K562 (cell line): ENCODE results near the gene OGN. TPM values are rescaled to one million over a fixed set of nuclear protein-coding genes. Genes with fewer than 3 reads are reported as not detected.

Source experiments
- ATAC-seq: fragments of 200-7000 bp; cut with Tn5 transposase; 3 replicates; pipeline ENCODE4 v1.9.1; 2020; ENCODE audit warnings: moderate library complexity
- BruUV-seq: library from RNA; stranded (reverse); fragments of 400-500 nt; replicated peaks from 2 replicates; lab custom pipeline; 2021; lab: Mats Ljungman, UMichigan
- CTCF ChIA-PET: fragments of 300-600 bp; formaldehyde crosslinking; extraction: SDS; loops from one replicate; lab custom pipeline; 2021; ENCODE audit warnings: low intra/inter-chr PET ratio; lab: Yijun Ruan, JAX
- POLR2A ChIA-PET: fragments of 300-600, 350-650 bp; sonication (Branson Sonifier 250); formaldehyde crosslinking; extraction: SDS; loops from one replicate; lab custom pipeline; 2021; ENCODE audit warnings: antibody characterized with exemption, inconsistent platforms; lab: Yijun Ruan, JAX
- DNase-seq, 4 experiments: peaks; one replicate each; pipeline versions ENCODE4 v3.0.0 to v3.0.0-alpha.2; 2011 to 2018; ENCODE audit warnings: low spot score in 3 of 4, mixed read lengths in 3 of 4; ENCODE audit errors: extremely low read depth in 1 of 4
- FAIRE-seq: peaks from 2 replicates; lab custom pipeline; 2011; peaks lifted over from hg19 to GRCh38; lab: Jason Lieb, UNC
- H2AFZ ChIP-seq: 2 replicates; pipeline ENCODE4 v1.6.0; 2011; ENCODE audit warnings: low read depth, low read length, control low read depth, inconsistent platforms
- H3K27ac ChIP-seq: fragments of 200-600 bp; 3 replicates; pipeline ENCODE4 v1.8.0; 2011; ENCODE audit warnings: low read depth, mild to moderate bottlenecking, control low read depth, inconsistent platforms, low read length, moderate library complexity, mixed read lengths; ENCODE audit errors: extremely low read depth
- H3K27me3 ChIP-seq, 2 experiments: fragments of 300-600 bp in 1 of 2; 2 replicates in 1 of 2; 3 replicates in 1 of 2; pipeline versions ENCODE4 v1.6.0 to v1.8.0; 2011; ENCODE audit warnings: inconsistent platforms in 2 of 2, low read length in 2 of 2, mild to moderate bottlenecking in 1 of 2, mixed read lengths in 1 of 2, moderate library complexity in 1 of 2; ENCODE audit not compliant: control insufficient read depth in 2 of 2, insufficient read depth in 2 of 2
- H3K36me3 ChIP-seq: fragments of 300-600 bp; 3 replicates; pipeline ENCODE4 v1.8.0; 2011; ENCODE audit warnings: mild to moderate bottlenecking, low read length, inconsistent platforms; ENCODE audit not compliant: control insufficient read depth, insufficient read depth
- H3K4me1 ChIP-seq, 2 experiments: fragments of 200-600 bp in 1 of 2; replicated peaks in 1 of 2; 2 replicates in 1 of 2; 3 replicates in 1 of 2; pipeline versions ENCODE4 v1.5.1 to v1.8.0; 2011; ENCODE audit warnings: inconsistent platforms in 2 of 2, low read length in 2 of 2, mild to moderate bottlenecking in 1 of 2, mixed read lengths in 1 of 2, moderate library complexity in 1 of 2; ENCODE audit not compliant: control insufficient read depth in 2 of 2, insufficient read depth in 2 of 2
- H3K4me2 ChIP-seq: 2 replicates; pipeline ENCODE4 v1.6.1; 2011; ENCODE audit warnings: low read length, control low read depth, inconsistent platforms, mixed read lengths; ENCODE audit not compliant: insufficient read depth
- H3K4me3 ChIP-seq: fragments of 200-600 bp; sonication (generic), shearing (Covaris generic); 2 replicates; pipeline ENCODE4 v1.5.1; 2016; ENCODE audit warnings: control low read depth, inconsistent platforms
- H3K79me2 ChIP-seq: fragments of 200-600 bp; 3 replicates; pipeline ENCODE4 v1.8.0; 2011; ENCODE audit warnings: low read length, inconsistent platforms; ENCODE audit not compliant: control insufficient read depth, insufficient read depth
- H3K9ac ChIP-seq, 2 experiments: 2 replicates each; pipeline versions ENCODE4 v1.6.0 to v1.6.1; 2011; ENCODE audit warnings: low read depth in 2 of 2, low read length in 2 of 2, control low read depth in 1 of 2, inconsistent platforms in 1 of 2, mild to moderate bottlenecking in 1 of 2, mixed read lengths in 1 of 2; ENCODE audit not compliant: insufficient read depth in 1 of 2
- H3K9me1 ChIP-seq: one replicate; pipeline ENCODE4 v1.6.0; 2011; ENCODE audit warnings: inconsistent platforms, mild to moderate bottlenecking, low read length, moderate library complexity; ENCODE audit not compliant: control insufficient read depth, insufficient read depth
- H3K9me3 ChIP-seq: replicated peaks from 2 replicates; pipeline ENCODE4 v1.5.1; 2011; ENCODE audit warnings: low read depth, low read length, inconsistent platforms; ENCODE audit not compliant: control insufficient read depth, insufficient read depth
- H4K20me1 ChIP-seq: replicated peaks from 2 replicates; pipeline ENCODE4 v1.6.1; 2011; ENCODE audit warnings: low read length, inconsistent platforms, mixed read lengths; ENCODE audit not compliant: control insufficient read depth, insufficient read depth
- ASH1L ChIP-seq: fragments of 450-650 bp; IDR thresholded peaks from 2 replicates; pipeline ENCODE4 v1.6.1; 2018; ENCODE audit warnings: borderline replicate concordance, mild to moderate bottlenecking, low read depth; ENCODE audit not compliant: partially characterized antibody
- ATF3 ChIP-seq, 2 experiments: fragments of 450-650 bp in 1 of 2; sonication (generic) in 1 of 2; formaldehyde crosslinking in 1 of 2; IDR thresholded peaks in 1 of 2; conservative IDR thresholded peaks in 1 of 2; 2 replicates each; pipeline versions ENCODE4 v1.6.1 to v1.8.1; 2016 to 2023; ENCODE audit warnings: mild to moderate bottlenecking in 2 of 2, moderate library complexity in 2 of 2, inconsistent platforms in 1 of 2, missing genetic modification reagents in 1 of 2
- DACH1 ChIP-seq: fragments of 450-650 bp; IDR thresholded peaks from 2 replicates; pipeline ENCODE4 v1.6.1; 2018; ENCODE audit not compliant: partially characterized antibody
- LARP7 ChIP-seq: fragments of 450-650 bp; IDR thresholded peaks from 2 replicates; pipeline ENCODE4 v1.6.1; 2016
- MEIS2 ChIP-seq: fragments of 450-650 bp; IDR thresholded peaks from 2 replicates; pipeline ENCODE4 v1.6.1; 2014; ENCODE audit warnings: mild to moderate bottlenecking; ENCODE audit not compliant: partially characterized antibody
- PBX2 ChIP-seq, 2 experiments: IDR thresholded peaks in 1 of 2; conservative IDR thresholded peaks in 1 of 2; 2 replicates each; pipeline ENCODE4 v1.6.1; 2016; ENCODE audit warnings: low read depth in 2 of 2, mild to moderate bottlenecking in 1 of 2, missing compliant biosample characterization in 1 of 2, missing genetic modification characterization in 1 of 2, moderate library complexity in 1 of 2
- TEAD2 ChIP-seq: fragments of 450-650 bp; IDR thresholded peaks from 2 replicates; pipeline ENCODE4 v1.6.1; 2016; ENCODE audit warnings: missing genetic modification characterization, control low read depth, missing compliant biosample characterization
- ZBTB1 ChIP-seq: sonication (generic); formaldehyde crosslinking; IDR thresholded peaks from 2 replicates; pipeline ENCODE4 v1.8.1; 2023; ENCODE audit warnings: missing genetic modification reagents, low read depth, mild to moderate bottlenecking, borderline replicate concordance
- ZNF384 ChIP-seq: IDR thresholded peaks from 2 replicates; pipeline ENCODE4 v1.6.1; 2012; ENCODE audit warnings: low read depth, low read length, improper control_type of control experiment
- WGBS: fragments of 100-300 bp; shearing (Covaris generic); methylation state at CpG from one replicate; pipeline ENCODE4 v1.1.6; 2016; ENCODE audit warnings: low coverage, mixed read lengths; ENCODE audit not compliant: insufficient coverage; ENCODE audit errors: missing lambda C conversion rate; 5-methylcytosine and 5-hydroxymethylcytosine counted together
- in situ Hi-C: fragments of 300-500 bp; cut with MboI; formaldehyde crosslinking; loops from 4 replicates; pipeline ENCODE4 v1.15.0; 2018; ENCODE audit warnings: inconsistent platforms, mixed read lengths
- intact Hi-C: fragments of 100-400 bp; cut with micrococcal nuclease; formaldehyde crosslinking; loops from 2 replicates; pipeline ENCODE4 v1.14.2; 2022
- polyA plus RNA-seq, 8 experiments: library from polyadenylated mRNA; depleted of rRNA in 4 of 8; stranded (reverse) in 5 of 8; unstranded in 3 of 8; fragments of >200 nt; fragmentation: Nextera tagmentation in 2 of 8; fragmentation: Illumina TruSeq in 1 of 8; extraction: Ambion mirVana in 2 of 8; extraction: Trizol in 1 of 8; gene quantifications; 2 replicates each; pipeline versions ENCODE4 v1.2.1 to v1.2.3, GENCODE V29; 2011 to 2014; ENCODE audit warnings: inconsistent platforms in 1 of 8, missing spikeins in 1 of 8
- total RNA-seq, 7 experiments: library from RNA; depleted of rRNA in 6 of 7; stranded (reverse); fragments of >200 nt in 6 of 7; fragmentation: Illumina TruSeq in 2 of 7; extraction: Trizol in 2 of 7; gene quantifications; 2 replicates each; pipeline versions ENCODE4 v1.2.1 to v1.2.3, GENCODE V29; 2011 to 2021; ENCODE audit warnings: low replicate concordance in 1 of 7

The OGN gene
- total and polyA plus RNA-seq, 9 of the 15 experiments (the other 6 are each of a cell fraction or from before 2014, with no cell fraction given), result 0.07 to 0.17 TPM; not detected in 7

GRCh38 chr9:92393686-92394085 lies 10.7 kb downstream of the OGN start (continued):
- TF ChIP-seq ZBTB1 (CRISPR knock-in tag), result no peak
- no peak for TF ChIP-seq ASH1L
- TF ChIP-seq TEAD2, result no peak
- no peak for TF ChIP-seq ZNF384

- FAIRE-seq, result no peak
- no peaks in the 10 kb centered on the region for H4K20me1 ChIP-seq
- ChIA-PET POLR2A (no interaction called here), CTCF (no interaction called here)
- intact Hi-C loops, result no loop called here
- no peak overlapping the region for H3K4me2 ChIP-seq
- H3K9me1 ChIP-seq, result no peaks in the 10 kb centered on the region
- BruUV-seq, result no TSS peak
- in situ Hi-C loops, result no loop called here
- no peak overlapping the region for H3K27ac ChIP-seq
- H3K36me3 ChIP-seq, result no peaks in the 10 kb centered on the region
- ATAC-seq, result no peak
- H3K9me3 ChIP-seq, result no peaks in the 10 kb centered on the region
- no peak overlapping the region for H3K9ac ChIP-seq
- no peak overlapping the region for H3K4me3 ChIP-seq
- WGBS, result 58% methylated on average over 2 of the region's 2 CpGs
- DNase-seq, result no peak
- H3K27me3 ChIP-seq, result no peaks in the 10 kb centered on the region
- no peaks in the 10 kb centered on the region for H3K4me1 ChIP-seq
- H2AFZ ChIP-seq, result no peak overlapping the region
- peak; percentile 48 for TF ChIP-seq ATF3 (IDR thresholded peaks at IDR 0.05)
- TF ChIP-seq ATF3 (CRISPR knock-in tag; conservative IDR thresholded peaks at IDR 0.05), result no peak
- no peak for TF ChIP-seq LARP7
- TF ChIP-seq PBX2 (CRISPR knock-in tag; IDR thresholded peaks at IDR 0.05; ENCODE audit: low read depth), result no peak
- 0 out of 2 replicates have a peak, but pooled peaks have one; percentile 38 for TF ChIP-seq PBX2 (tag; conservative IDR thresholded peaks at IDR 0.05; ENCODE audit: low read depth)
- TF ChIP-seq MEIS2, result peak; percentile 31
- TF ChIP-seq DACH1, result no peak
- TF ChIP-seq, all 486 proteins: peak for 3
- no peaks in the 10 kb centered on the region for H3K79me2 ChIP-seq
These were observed 11.7 kb downstream of the OGN start for GRCh38 chr9:92392690-92393089.
